Smooth muscle cell (in vitro differentiated cells): ENCODE data around the gene ACAA2. TPM values are rescaled to one million over a fixed set of nuclear protein-coding genes. Genes with fewer than 3 reads are reported as not detected.

Experiments used
- DNase-seq: peaks from one replicate; lab custom pipeline; 2025; ENCODE audit not compliant: unreplicated experiment; lab: John Stamatoyannopoulos, UW
- H2AFZ ChIP-seq: fragments of 200-600 bp; sonication (generic); 2 replicates; pipeline ENCODE4 v1.6.0; 2016; ENCODE audit warnings: antibody characterized with exemption, low read depth, mild to moderate bottlenecking
- H3F3A ChIP-seq: fragments of 200-600 bp; sonication (generic); 2 replicates; pipeline ENCODE4 v1.6.0; 2017; ENCODE audit warnings: antibody characterized with exemption, low read depth
- H3K27ac ChIP-seq: fragments of 200-600 bp; sonication (generic); 2 replicates; pipeline ENCODE4 v1.5.1; 2016; ENCODE audit warnings: low read depth, mild to moderate bottlenecking
- H3K27me3 ChIP-seq: fragments of 200-600 bp; sonication (generic); 2 replicates; pipeline ENCODE4 v1.6.1; 2016; ENCODE audit warnings: low read depth, mild to moderate bottlenecking
- H3K36me3 ChIP-seq: fragments of 200-600 bp; sonication (generic); 2 replicates; pipeline ENCODE4 v1.5.1; 2016; ENCODE audit warnings: low read depth
- H3K4me1 ChIP-seq: fragments of 200-600 bp; sonication (generic); 2 replicates; pipeline ENCODE4 v1.5.1; 2016; ENCODE audit warnings: low read depth
- H3K4me2 ChIP-seq: fragments of 200-600 bp; sonication (generic); 2 replicates; pipeline ENCODE4 v1.6.0; 2016; ENCODE audit warnings: mild to moderate bottlenecking
- H3K4me3 ChIP-seq: fragments of 200-600 bp; sonication (generic); 2 replicates; pipeline ENCODE4 v1.5.1; 2016; ENCODE audit warnings: mild to moderate bottlenecking
- H3K79me2 ChIP-seq: fragments of 200-600 bp; sonication (generic); 2 replicates; pipeline ENCODE4 v1.6.0; 2016; ENCODE audit warnings: low read depth, mild to moderate bottlenecking
- H3K9ac ChIP-seq: fragments of 200-600 bp; sonication (generic); 2 replicates; pipeline ENCODE4 v1.6.0; 2016; ENCODE audit warnings: low read depth
- H3K9me3 ChIP-seq: fragments of 200-600 bp; sonication (generic); replicated peaks from 2 replicates; pipeline ENCODE4 v1.5.1; 2016; ENCODE audit warnings: low read depth
- H4K20me1 ChIP-seq: fragments of 200-600 bp; sonication (generic); 2 replicates; pipeline ENCODE4 v1.6.0; 2016; ENCODE audit warnings: low read depth
- CTCF ChIP-seq: fragments of 200-600 bp; sonication (generic); IDR thresholded peaks from 2 replicates; pipeline ENCODE4 v1.5.1; 2017; ENCODE audit warnings: borderline replicate concordance, mild to moderate bottlenecking, antibody characterized with exemption; ENCODE audit not compliant: insufficient read depth, poor library complexity, severe bottlenecking
- WGBS: methylation state at CpG from one replicate; pipeline ENCODE4 v1.1.7; 2016; ENCODE audit warnings: low lambda C conversion rate; 5-methylcytosine and 5-hydroxymethylcytosine counted together
- polyA plus RNA-seq: library from polyadenylated mRNA; unstranded; fragments of >200 nt; fragmentation: Nextera tagmentation; extraction: Ambion mirVana; gene quantifications from 2 replicates; pipeline ENCODE4 v1.2.1, GENCODE V29; 2016
- total RNA-seq: library from RNA; depleted of rRNA; stranded (reverse); fragments of >200 nt; gene quantifications from 2 replicates; pipeline ENCODE4 v1.2.3, GENCODE V29; 2014

Gene ACAA2
- total and polyA plus RNA-seq, 2 experiments from 2014 or later = 62.3 to 94.6 TPM

GRCh38 chr18:49769047-49769728 is 44.1 kb downstream of the ACAA2 start:
- Histone ChIP-seq H3K36me3 (no peaks in the 10 kb centered on the region), H3K9me3 (no peaks in the 10 kb centered on the region), H3K4me2 (no peak overlapping the region), H3K27ac (no peak overlapping the region), H3K27me3 (no peaks in the 10 kb centered on the region), H3K79me2 (no peaks in the 10 kb centered on the region), H3K4me3 (no peak overlapping the region), H3K4me1 (no peaks in the 10 kb centered on the region), H4K20me1 (no peaks in the 10 kb centered on the region), H2AFZ (no peak overlapping the region), H3F3A (no peaks in the 10 kb centered on the region), H3K9ac (no peak overlapping the region)
- TF ChIP-seq CTCF = no peak
- 83% methylated on average over 1 of the region's 1 CpG for WGBS
- DNase-seq = no peak

GRCh38 chr18:49768051-49768391 is 45.3 kb downstream of the ACAA2 start:
- Histone ChIP-seq H3K27me3 (no peaks in the 10 kb centered on the region), H3K27ac (no peak overlapping the region), H3K9me3 (no peaks in the 10 kb centered on the region), H4K20me1 (no peaks in the 10 kb centered on the region), H3K4me1 (no peaks in the 10 kb centered on the region), H3K4me2 (no peak overlapping the region), H3F3A (no peaks in the 10 kb centered on the region), H3K9ac (no peak overlapping the region), H3K4me3 (no peak overlapping the region), H2AFZ (no peak overlapping the region), H3K36me3 (no peaks in the 10 kb centered on the region), H3K79me2 (no peaks in the 10 kb centered on the region)
- no peak for DNase-seq
- 34% methylated on average over 5 of the region's 5 CpGs for WGBS
- TF ChIP-seq CTCF = peak; percentile 60

GRCh38 chr18:49767111-49768050 is 46.0 kb downstream of the ACAA2 start:
- Histone ChIP-seq H3K79me2 (no peaks in the 10 kb centered on the region), H3K4me1 (no peaks in the 10 kb centered on the region), H3K4me3 (no peak overlapping the region), H3K9ac (no peak overlapping the region), H3K9me3 (no peaks in the 10 kb centered on the region), H3K27me3 (no peaks in the 10 kb centered on the region), H4K20me1 (no peaks in the 10 kb centered on the region), H3K27ac (no peak overlapping the region), H2AFZ (no peak overlapping the region), H3F3A (no peaks in the 10 kb centered on the region), H3K36me3 (no peaks in the 10 kb centered on the region), H3K4me2 (no peak overlapping the region)
- 70% methylated on average over 11 of the region's 11 CpGs for WGBS
- DNase-seq = no peak
- TF ChIP-seq CTCF = no peak
